GM12878 (cell line): ENCODE measurements around the gene ARL3. TPM values are rescaled to one million over a fixed set of nuclear protein-coding genes. Genes with fewer than 3 reads are reported as not detected.

ENCODE experiments used
- ATAC-seq: fragments of 200-7000 bp; cut with Tn5 transposase; 3 replicates; pipeline ENCODE4 v1.9.1; 2020; ENCODE audit warnings: mild to moderate bottlenecking, moderate library complexity
- BruUV-seq: library from RNA; stranded (reverse); fragments of 400-500 nt; replicated peaks from 2 replicates; lab custom pipeline; 2021; lab: Mats Ljungman, UMichigan
- CTCF ChIA-PET: fragments of 300-600 bp; sonication (Branson Sonifier 250); formaldehyde crosslinking; extraction: SDS; loops from one replicate; lab custom pipeline; 2021; ENCODE audit warnings: inconsistent platforms; lab: Yijun Ruan, JAX
- POLR2A ChIA-PET: fragments of 350-600 bp; formaldehyde crosslinking; extraction: SDS; loops from one replicate; lab custom pipeline; 2021; ENCODE audit warnings: inconsistent platforms; lab: Charles Lee
- RAD21 ChIA-PET: fragments of 300-600 bp; sonication (Branson Sonifier 250); formaldehyde crosslinking; loops from one replicate; lab custom pipeline; 2023; ENCODE audit warnings: antibody characterized with exemption; ENCODE audit not compliant: unreplicated experiment; lab: Charles Lee
- SMC1A ChIA-PET: fragments of 300-600 bp; sonication (Branson Sonifier 250); formaldehyde crosslinking; loops from one replicate; lab custom pipeline; 2023; ENCODE audit not compliant: unreplicated experiment, uncharacterized antibody; lab: Charles Lee
- DNase-seq: peaks from one replicate; pipeline ENCODE4 v3.0.0-alpha.2; 2011; ENCODE audit warnings: low read depth, low spot score
- FAIRE-seq: peaks from 3 replicates; lab custom pipeline; 2011; peaks lifted over from hg19 to GRCh38; lab: Jason Lieb, UNC
- H2AFZ ChIP-seq: 2 replicates; pipeline ENCODE4 v1.6.0; 2011; ENCODE audit warnings: low read depth, low read length, control low read depth; ENCODE audit not compliant: control insufficient read depth
- H3K27ac ChIP-seq: 2 replicates; pipeline ENCODE4 v1.5.1; 2011; ENCODE audit warnings: control low read depth; ENCODE audit not compliant: control insufficient read depth, insufficient read depth
- H3K27me3 ChIP-seq, 2 experiments: replicated peaks in 1 of 2; 2 replicates each; pipeline versions ENCODE4 v1.6.0 to v1.6.1; 2011; ENCODE audit warnings: low read length in 1 of 2; ENCODE audit not compliant: control insufficient read depth in 2 of 2, insufficient read depth in 2 of 2
- H3K36me3 ChIP-seq, 2 experiments: 2 replicates each; pipeline ENCODE4 v1.5.1; 2011; ENCODE audit warnings: low read length in 1 of 2; ENCODE audit not compliant: control insufficient read depth in 2 of 2, insufficient read depth in 2 of 2
- H3K4me1 ChIP-seq: 2 replicates; pipeline ENCODE4 v1.6.1; 2011; ENCODE audit warnings: mild to moderate bottlenecking, low read length, moderate library complexity, mixed read lengths; ENCODE audit not compliant: control insufficient read depth, insufficient read depth
- H3K4me2 ChIP-seq: 2 replicates; pipeline ENCODE4 v1.6.0; 2011; ENCODE audit warnings: control low read depth; ENCODE audit not compliant: control insufficient read depth, insufficient read depth
- H3K4me3 ChIP-seq: fragments of 200-600 bp; sonication (generic); 2 replicates; pipeline ENCODE4 v1.5.1; 2016
- H3K79me2 ChIP-seq: 2 replicates; pipeline ENCODE4 v1.6.0; 2011; ENCODE audit warnings: low read length; ENCODE audit not compliant: control insufficient read depth, insufficient read depth
- H3K9ac ChIP-seq: 2 replicates; pipeline ENCODE4 v1.8.0; 2011; ENCODE audit warnings: low read length, control low read depth, mixed read lengths; ENCODE audit not compliant: control insufficient read depth, insufficient read depth
- H3K9me3 ChIP-seq: replicated peaks from 3 replicates; pipeline ENCODE4 v1.5.1; 2011; ENCODE audit warnings: mild to moderate bottlenecking, low read length; ENCODE audit not compliant: control insufficient read depth, insufficient read depth
- H4K20me1 ChIP-seq: 2 replicates; pipeline ENCODE4 v1.6.0; 2011; ENCODE audit not compliant: control insufficient read depth, insufficient read depth
- ATF2 ChIP-seq: IDR thresholded peaks from 2 replicates; pipeline ENCODE4 v1.6.1; 2012; ENCODE audit warnings: low read length, inconsistent platforms
- BHLHE40 ChIP-seq, 2 experiments: fragments of 450-650 bp in 1 of 2; IDR thresholded peaks; 2 replicates each; pipeline ENCODE4 v1.6.1; 2011 to 2017; ENCODE audit warnings: low read depth in 2 of 2, borderline replicate concordance in 1 of 2, improper control_type of control experiment in 1 of 2, low read length in 1 of 2, mild to moderate bottlenecking in 1 of 2
- CHD1 ChIP-seq: IDR thresholded peaks from 2 replicates; pipeline ENCODE4 v1.6.1; 2012; ENCODE audit warnings: low read depth, low read length, improper control_type of control experiment
- DPF2 ChIP-seq: fragments of 450-650 bp; IDR thresholded peaks from 2 replicates; pipeline ENCODE4 v1.6.1; 2017; ENCODE audit warnings: mild to moderate bottlenecking
- EP300 ChIP-seq, 2 experiments: fragments of 150-350 bp in 1 of 2; IDR thresholded peaks; 2 replicates each; pipeline ENCODE4 v1.6.1; 2011 to 2012; ENCODE audit warnings: low read depth in 2 of 2, low read length in 2 of 2, borderline replicate concordance in 1 of 2, improper control_type of control experiment in 1 of 2, inconsistent platforms in 1 of 2; ENCODE audit not compliant: control insufficient read depth in 1 of 2
- ETV6 ChIP-seq, 2 experiments: fragments of 450-650 bp in 1 of 2; IDR thresholded peaks in 1 of 2; conservative IDR thresholded peaks in 1 of 2; 2 replicates each; pipeline ENCODE4 v1.6.1; 2014; ENCODE audit warnings: antibody characterized with exemption in 1 of 2, borderline replicate concordance in 1 of 2, low read depth in 1 of 2, mild to moderate bottlenecking in 1 of 2, moderate library complexity in 1 of 2
- FOXK2 ChIP-seq: fragments of 450-650 bp; IDR thresholded peaks from 2 replicates; pipeline ENCODE4 v1.6.1; 2017; ENCODE audit warnings: mild to moderate bottlenecking, moderate library complexity
- HDAC6 ChIP-seq: fragments of 200-600 bp; sonication (generic); IDR thresholded peaks from one replicate; pipeline ENCODE4 v1.8.0; 2017; ENCODE audit warnings: antibody characterized with exemption; ENCODE audit not compliant: unreplicated experiment
- IKZF1 ChIP-seq: fragments of 450-650 bp; conservative IDR thresholded peaks from 2 replicates; pipeline ENCODE4 v1.6.1; 2017; ENCODE audit warnings: antibody characterized with exemption, mild to moderate bottlenecking
- IRF3 ChIP-seq: fragments of 450-650 bp; IDR thresholded peaks from 2 replicates; pipeline ENCODE4 v1.6.1; 2014; ENCODE audit warnings: mild to moderate bottlenecking
- MAX ChIP-seq: IDR thresholded peaks from 2 replicates; pipeline ENCODE4 v1.6.1; 2012; ENCODE audit warnings: low read depth, low read length, improper control_type of control experiment
- NFYB ChIP-seq: IDR thresholded peaks from 2 replicates; pipeline ENCODE4 v1.6.1; 2011; ENCODE audit warnings: low read depth, mild to moderate bottlenecking, low read length, improper control_type of control experiment, moderate library complexity; ENCODE audit not compliant: insufficient read depth
- RAD21 ChIP-seq: IDR thresholded peaks from 2 replicates; pipeline ENCODE4 v1.6.1; 2011; ENCODE audit warnings: mild to moderate bottlenecking, low read depth, low read length, moderate library complexity; ENCODE audit not compliant: insufficient read depth
- RFX5 ChIP-seq: IDR thresholded peaks from 2 replicates; pipeline ENCODE4 v1.6.1; 2011; ENCODE audit warnings: low read depth, low read length, improper control_type of control experiment
- SIN3A ChIP-seq: IDR thresholded peaks from 2 replicates; pipeline ENCODE4 v1.6.1; 2012; ENCODE audit warnings: low read depth, low read length, improper control_type of control experiment
- SP1 ChIP-seq: IDR thresholded peaks from one replicate; pipeline ENCODE4 v1.6.1; 2011; ENCODE audit warnings: low read depth, low read length
- SUPT20H ChIP-seq: IDR thresholded peaks from 2 replicates; pipeline ENCODE4 v1.6.1; 2011; ENCODE audit warnings: low read depth, mild to moderate bottlenecking, low read length, moderate library complexity, borderline replicate concordance; ENCODE audit not compliant: control insufficient read depth
- SUZ12 ChIP-seq: fragments of 200-600 bp; sonication (generic); IDR thresholded peaks from one replicate; pipeline ENCODE4 v1.6.1; 2018; ENCODE audit warnings: antibody characterized with exemption, mild to moderate bottlenecking; ENCODE audit not compliant: unreplicated experiment
- TCF12 ChIP-seq: IDR thresholded peaks from 2 replicates; pipeline ENCODE4 v1.6.1; 2011; ENCODE audit warnings: low read depth, mild to moderate bottlenecking, low read length
- YBX1 ChIP-seq: fragments of 450-650 bp; IDR thresholded peaks from 2 replicates; pipeline ENCODE4 v1.6.1; 2016; ENCODE audit warnings: antibody characterized with exemption
- ZNF274 ChIP-seq: IDR thresholded peaks from one replicate; pipeline ENCODE4 v1.8.0; 2011; ENCODE audit not compliant: insufficient read length, insufficient read depth
- ZNF622 ChIP-seq: fragments of 450-650 bp; IDR thresholded peaks from 2 replicates; pipeline ENCODE4 v1.6.1; 2017; ENCODE audit warnings: mild to moderate bottlenecking, inconsistent platforms
- whole genome bisulfite sequencing: methylation state at CpG from one replicate; pipeline ENCODE4 v1.1.6; 2016; ENCODE audit warnings: low lambda C conversion rate; ENCODE audit not compliant: insufficient replicate concordance, insufficient coverage; ENCODE audit errors: missing lambda C conversion rate; 5-methylcytosine and 5-hydroxymethylcytosine counted together
- in situ Hi-C: fragments of 300-500 bp; cut with MboI; formaldehyde crosslinking; loops from 9 replicates; pipeline ENCODE4 v1.14.3; 2018; ENCODE audit warnings: mixed read lengths
- intact Hi-C: fragments of 100-400 bp; cut with micrococcal nuclease; formaldehyde crosslinking; loops from one replicate; pipeline ENCODE4 v1.14.2; 2022; ENCODE audit not compliant: unreplicated experiment
- polyA plus RNA-seq, 11 experiments: library from polyadenylated mRNA; depleted of rRNA in 4 of 11; unstranded in 6 of 11; stranded (reverse) in 5 of 11; fragments of >200 nt; fragmentation: Nextera tagmentation in 4 of 11; fragmentation: Illumina TruSeq in 1 of 11; extraction: Ambion mirVana in 4 of 11; extraction: Trizol in 1 of 11; gene quantifications; 1 replicate in 1 of 11; 2 replicates in 10 of 11; pipeline versions ENCODE4 v1.2.1 to v1.2.3, GENCODE V29; 2011 to 2016; ENCODE audit warnings: inconsistent platforms in 2 of 11, missing spikeins in 2 of 11, low read depth in 1 of 11
- total RNA-seq, 4 experiments: library from RNA; depleted of rRNA in 3 of 4; stranded (reverse); fragments of >200 nt in 3 of 4; fragmentation: Illumina TruSeq in 1 of 4; extraction: Trizol in 1 of 4; gene quantifications; 2 replicates each; pipeline versions ENCODE4 v1.2.1 to v1.2.3, GENCODE V29; 2013 to 2021

ARL3 gene
- total and polyA plus RNA-seq, 10 of the 15 experiments (the other 5 are each of a cell fraction or from before 2014, with no cell fraction given) = 4.9 to 26.1 (median 11.0) TPM

GRCh38 chr10:102675011-102675665, 39.1 kb downstream of the ARL3 start:
- peak; percentile 66 for ATAC-seq
- ChIA-PET POLR2A (interaction anchor here (0.5 to 7.3 kb wide), 17 partner anchors 9 to 854 kb away, joined by 3 to 151 read pairs (median 6); partner anchors contain the start of genes ARL3, SFXN2 and TRIM8), SMC1A (interaction anchor here (0.8 to 8.2 kb wide), 25 partner anchors 8 to 217 kb away, joined by 3 to 140 read pairs (median 5); partner anchors contain the start of genes ACTR1A, ARL3, SFXN2 and TRIM8), RAD21 (interaction anchor here (0.7 to 8.4 kb wide), 20 partner anchors 9 to 173 kb away, joined by 3 to 140 read pairs (median 6); partner anchors contain the start of genes ACTR1A, ARL3, CYP17A1 and SFXN2), CTCF (interaction anchor here (0.8 to 8.7 kb wide), 14 partner anchors 9 to 227 kb away, joined by 3 to 128 read pairs (median 13); partner anchors contain the start of genes ACTR1A, ARL3, SFXN2 and SUFU)
- no TSS peak for BruUV-seq
- no peak overlapping the region for H2AFZ ChIP-seq
- no peaks in the 10 kb centered on the region for H3K9me3 ChIP-seq
- DNase-seq = no peak
- 0 out of 2 replicates have a peak overlapping the region, but pooled peaks have one; percentile 20 for H3K27ac ChIP-seq
- FAIRE-seq = no peak
- no peaks in the 10 kb centered on the region for H3K79me2 ChIP-seq
- no peaks in the 10 kb centered on the region for H3K27me3 ChIP-seq
- intact Hi-C loops (no loop called here), in situ Hi-C loops (no loop called here)
- WGBS = 25% methylated on average over 8 of the region's 8 CpGs
- H3K4me3 ChIP-seq = peak overlapping the region; percentile 6; the same call in 1 of the 2 replicates
- no peaks in the 10 kb centered on the region for H3K36me3 ChIP-seq
- peak overlapping the region; percentile 52 for H3K4me2 ChIP-seq
- no peaks in the 10 kb centered on the region for H4K20me1 ChIP-seq
- peaks cover 29% of the 10 kb centered on the region for H3K4me1 ChIP-seq
- H3K9ac ChIP-seq = no peak overlapping the region
- TF ChIP-seq MAX = no peak
- TF ChIP-seq SUZ12 = no peak
- TF ChIP-seq HDAC6 = no peak
- no peak for TF ChIP-seq SIN3A
- no peak for TF ChIP-seq BHLHE40 (IDR thresholded peaks at IDR 0.05; ENCODE audit: borderline replicate concordance in 1 of 2, low read depth in 2 of 2, low read length in 1 of 2)
- TF ChIP-seq IRF3 = no peak
- no peak for TF ChIP-seq EP300 (IDR thresholded peaks at IDR 0.05; ENCODE audit: borderline replicate concordance in 1 of 2, control insufficient read depth in 1 of 2, low read depth in 2 of 2, low read length in 2 of 2)
- TF ChIP-seq ZNF274 = no peak
- no peak for TF ChIP-seq NFYB
- no peak for TF ChIP-seq SP1
- TF ChIP-seq SUPT20H = no peak
- peak; percentile 19; the same call in 1 of the 2 replicates for TF ChIP-seq TCF12
- no peak for TF ChIP-seq ATF2
- TF ChIP-seq ZNF622 = no peak
- no peak for TF ChIP-seq RFX5
- TF ChIP-seq DPF2 = peak; percentile 37; the same call in 1 of the 2 replicates
- TF ChIP-seq YBX1 = no peak
- TF ChIP-seq FOXK2 = no peak
- TF ChIP-seq RAD21 = no peak
- no peak for TF ChIP-seq CHD1
- peak; percentile 30; the same call in 1 of the 2 replicates for TF ChIP-seq IKZF1
- no peak for TF ChIP-seq ETV6 (conservative IDR thresholded peaks at IDR 0.05 in 1 of 2, IDR thresholded peaks at IDR 0.05 in 1 of 2; ENCODE audit: borderline replicate concordance in 1 of 2, low read depth in 1 of 2)
